DMS53 (cell line): ENCODE data around the gene NAE1.
"Not testable (repeated sequence)": the region's sequence is repeated elsewhere in the genome, so short reads cannot be mapped to it uniquely, and the experiment has no call there.

Experiments used
- DNase-seq: peaks from one replicate; lab custom pipeline; 2025; lab: John Stamatoyannopoulos, UW

NAE1 gene

DNA sequence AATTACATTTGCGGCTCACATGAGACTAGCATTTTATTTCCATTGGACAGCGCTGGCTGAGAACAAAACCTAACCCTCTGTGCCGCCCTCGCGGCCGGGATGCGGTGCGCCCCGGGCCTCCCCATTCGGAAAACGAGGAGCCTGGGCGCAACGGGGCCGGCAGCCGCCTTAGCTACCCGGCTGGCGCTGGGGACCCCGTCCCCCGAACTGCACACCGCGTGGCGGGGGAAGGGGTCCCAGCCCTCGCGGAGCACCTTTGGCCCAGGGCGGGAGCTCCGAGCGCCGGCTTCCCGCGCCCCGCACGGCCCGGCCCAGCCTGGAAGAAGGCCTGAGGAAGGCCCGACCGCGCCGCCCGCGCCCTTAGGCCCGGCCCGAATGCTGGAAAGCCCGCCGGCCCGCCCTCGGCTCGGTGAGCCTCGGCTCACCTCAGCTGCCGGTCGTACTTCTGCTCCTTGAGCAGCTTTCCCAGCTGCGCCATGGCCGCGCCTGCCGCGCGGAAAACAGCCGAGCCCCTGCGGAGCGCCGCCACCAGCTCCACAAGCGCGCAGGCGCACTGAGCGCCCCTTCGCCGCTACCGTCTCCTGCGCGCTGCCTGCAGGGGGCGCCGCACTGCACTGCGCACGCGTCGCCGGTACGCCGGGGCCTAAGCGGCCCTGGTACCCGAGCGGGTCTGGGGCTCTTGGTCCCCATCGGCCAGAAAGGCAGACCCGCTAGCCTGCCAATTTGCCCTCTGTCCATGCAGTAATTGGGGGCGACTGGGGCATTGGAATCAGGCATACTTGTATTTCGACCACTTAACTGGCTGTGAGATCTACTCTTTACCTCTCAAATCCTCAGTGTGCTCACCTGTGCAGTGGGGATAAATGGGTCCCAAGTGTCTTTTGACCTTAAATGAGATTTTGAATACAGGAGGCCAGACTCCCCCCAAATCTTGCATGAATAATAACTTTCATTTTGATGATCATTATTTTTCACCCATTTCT, at the start of gene NAE1:
Gene NAE1 (minus strand): TSS at position 555 of the 983 bp plus-strand sequence. CDS start 77 bp downstream, at position 478.
- DNase-seq, result peak; percentile 90

DNA sequence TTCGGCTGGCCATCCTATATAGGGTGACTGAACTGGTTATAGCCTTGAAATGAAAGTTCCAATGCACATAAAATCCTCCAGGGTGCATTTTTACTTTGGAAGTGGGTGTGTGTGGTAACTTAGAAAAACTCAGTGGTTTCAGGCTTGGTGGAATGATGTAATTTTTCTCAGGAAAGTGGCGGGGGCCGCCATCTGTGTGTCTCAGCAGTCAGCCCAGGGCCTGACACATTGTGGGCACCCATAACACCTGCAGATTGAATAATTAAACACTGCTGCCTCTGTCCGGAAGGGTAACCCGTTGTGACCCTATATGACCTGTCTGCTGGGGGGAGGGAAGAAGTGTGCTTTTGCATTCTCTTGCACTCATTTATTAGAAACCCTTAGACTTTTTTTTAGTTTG, 47.3 kb upstream of the NAE1 start:
- DNase-seq, result no peak

DNA sequence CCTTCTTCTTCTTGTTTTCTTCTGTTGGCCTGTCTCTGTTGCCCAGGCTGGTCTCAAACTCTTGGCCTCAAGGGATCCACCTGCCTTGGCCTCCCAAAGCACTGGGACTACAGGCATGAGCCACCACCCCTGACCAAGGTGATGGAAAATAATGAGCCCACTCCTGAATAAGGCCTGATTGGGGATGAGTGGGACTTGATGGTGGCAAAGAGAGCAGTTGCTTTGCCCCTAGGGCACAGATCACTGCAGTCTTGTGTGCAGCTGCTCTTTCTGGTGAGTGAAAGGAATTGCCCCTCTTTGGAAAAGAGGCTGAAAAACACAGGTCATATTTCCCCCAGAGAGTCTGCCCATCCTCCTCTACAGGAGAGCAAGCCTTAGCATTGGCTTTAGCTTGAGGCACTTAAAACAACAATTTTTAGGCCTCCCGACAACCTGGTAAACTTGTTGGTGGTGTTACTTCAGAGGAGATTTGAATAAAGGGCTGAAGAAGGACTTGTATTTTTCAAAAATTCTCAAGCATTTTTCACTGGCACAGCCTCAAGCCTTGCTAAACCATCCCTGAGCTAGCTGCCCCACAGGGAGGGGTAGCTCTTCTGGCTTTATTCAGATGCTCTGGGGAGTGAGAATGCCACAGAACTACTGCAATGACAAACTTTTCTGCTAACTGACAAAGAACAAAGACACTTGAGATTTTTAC, 43.5 kb upstream of the NAE1 start:
- DNase-seq, result no peak

DNA sequence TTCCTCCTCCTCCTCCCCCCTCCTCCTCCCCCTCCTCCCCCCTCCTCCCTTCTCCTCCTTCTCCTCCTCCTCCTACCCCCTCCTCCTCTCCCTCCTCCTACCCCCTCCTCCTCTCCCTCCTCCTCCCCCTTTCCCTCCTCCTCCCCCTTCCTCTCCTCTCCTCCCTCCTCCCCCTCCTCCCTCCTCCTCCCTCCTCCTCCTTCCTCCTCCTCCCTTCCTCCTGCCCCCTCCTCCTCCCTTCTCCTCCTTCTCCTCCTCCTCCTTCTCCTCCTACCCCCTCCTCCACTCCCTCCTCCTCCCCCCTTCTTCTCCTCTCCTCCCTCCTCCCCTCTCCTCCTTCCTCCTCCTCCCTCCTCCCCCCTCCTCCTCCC, 42.9 kb upstream of the NAE1 start:
- no peak for DNase-seq

DNA sequence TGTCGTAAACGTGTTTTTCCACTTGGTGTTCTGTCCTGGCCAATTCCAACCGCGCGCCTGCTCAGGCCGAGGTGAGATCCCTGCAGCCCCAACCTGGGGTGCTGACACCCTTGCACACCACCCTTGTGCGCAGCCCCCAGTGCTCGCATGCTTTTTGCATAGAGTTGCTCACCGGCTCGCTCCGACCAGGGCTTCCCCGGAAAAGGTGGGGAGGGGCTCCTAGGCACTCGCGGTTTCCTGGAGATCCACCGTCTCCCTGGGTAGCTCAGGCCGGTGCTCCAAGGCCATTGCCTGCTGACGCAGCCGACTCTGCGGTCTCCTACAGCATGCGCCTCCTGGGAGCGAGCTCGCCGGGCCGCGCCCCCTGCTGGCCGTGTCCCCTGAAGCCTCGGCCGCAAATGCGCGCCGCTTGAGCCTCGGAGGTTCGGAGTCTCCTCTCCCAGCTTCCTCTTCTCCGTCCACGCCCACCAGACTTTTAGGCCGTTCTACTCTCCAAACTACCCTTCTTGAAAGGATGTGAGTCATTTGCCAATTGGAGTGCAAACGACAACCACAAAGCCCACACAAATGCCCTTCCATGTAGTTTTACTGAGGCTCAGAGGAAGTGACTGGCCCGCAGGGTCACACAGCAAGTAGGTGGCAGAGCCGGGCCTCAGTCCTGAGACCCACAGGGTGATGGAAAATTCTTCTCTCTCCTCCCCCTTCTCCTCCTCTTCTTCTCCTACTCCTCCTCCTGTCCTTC, 42.3 kb upstream of the NAE1 start:
- peak; percentile 91 for DNase-seq

DNA sequence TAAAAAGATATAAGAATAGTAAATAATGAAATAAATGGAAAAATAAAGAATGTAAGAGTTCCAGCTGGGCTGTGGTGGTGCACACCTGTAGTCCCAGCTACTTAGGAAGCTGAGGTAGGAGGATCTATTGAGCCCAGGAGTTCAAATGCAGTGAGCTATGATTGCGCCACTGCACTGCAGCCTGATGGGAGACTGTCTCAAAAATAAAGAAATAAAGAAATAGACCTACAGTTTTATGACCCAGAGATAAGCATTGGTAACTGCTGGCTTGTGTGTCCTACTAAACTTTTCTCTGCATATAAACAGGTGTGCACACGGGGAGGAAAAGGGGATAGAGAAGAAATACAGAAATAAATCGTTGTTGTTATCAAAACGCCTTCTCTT, 41.8 kb upstream of the NAE1 start:
- DNase-seq, result no peak

DNA sequence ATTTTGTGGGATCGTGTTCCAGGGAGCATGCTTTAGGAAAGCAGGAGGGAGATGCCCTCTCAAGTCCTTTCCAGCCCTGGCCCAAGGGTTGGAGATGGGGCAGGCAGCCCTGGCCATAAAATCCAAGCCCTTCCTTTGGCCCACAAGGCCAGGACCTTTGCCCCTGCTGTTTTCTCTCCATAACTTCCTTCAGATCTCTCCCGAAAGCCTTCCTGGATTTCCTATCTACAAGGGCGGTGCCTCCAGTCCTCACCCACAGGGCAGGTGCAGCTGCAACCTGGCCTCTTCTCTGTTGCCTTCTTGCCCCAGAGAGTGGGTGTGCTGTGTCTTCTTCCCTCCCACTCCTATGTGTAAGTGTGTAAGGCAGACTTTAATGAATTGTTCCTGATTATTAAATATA, 41.1 kb upstream of the NAE1 start:
- DNase-seq, result no peak

DNA sequence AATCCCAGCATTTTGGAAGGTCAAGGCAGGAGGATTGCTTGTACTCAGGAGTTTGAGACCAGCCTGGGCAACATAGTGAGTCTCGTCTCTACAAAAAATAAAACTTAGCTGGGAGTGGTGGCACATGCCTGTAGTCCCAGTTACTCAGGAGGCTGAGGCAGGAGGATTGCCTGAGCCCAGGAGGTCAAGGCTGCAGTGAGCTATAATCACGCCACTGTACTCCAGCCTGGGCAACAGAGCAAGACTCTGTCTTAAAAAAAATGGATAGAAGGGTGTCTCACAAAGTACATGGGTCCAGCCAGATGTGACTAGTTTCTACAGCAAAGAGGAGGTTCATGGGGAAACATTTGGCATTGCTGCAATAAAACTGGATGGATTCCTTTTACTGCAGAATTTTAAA, 40.6 kb upstream of the NAE1 start:
- not testable (repeated sequence) for DNase-seq

DNA sequence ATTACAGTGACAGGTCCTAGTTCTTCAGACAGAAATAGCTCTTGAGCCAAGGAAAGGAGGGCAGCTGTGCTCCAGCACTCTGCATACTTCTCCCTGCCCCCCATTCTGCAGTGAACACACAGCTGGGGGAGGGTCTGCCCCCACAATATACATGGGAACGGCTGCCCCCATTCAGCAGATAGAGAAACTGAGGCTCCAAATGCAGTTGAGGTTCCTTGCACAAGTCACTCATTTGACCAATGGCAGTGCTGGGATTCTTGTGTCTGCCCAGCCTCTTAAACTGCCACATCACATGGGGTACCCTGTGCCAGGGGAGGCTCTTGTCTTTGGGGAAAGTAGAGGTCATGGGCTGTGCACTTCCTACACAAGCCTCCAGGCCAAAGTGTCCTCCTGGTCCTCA, 38.6 kb upstream of the NAE1 start:
- no peak for DNase-seq

DNA sequence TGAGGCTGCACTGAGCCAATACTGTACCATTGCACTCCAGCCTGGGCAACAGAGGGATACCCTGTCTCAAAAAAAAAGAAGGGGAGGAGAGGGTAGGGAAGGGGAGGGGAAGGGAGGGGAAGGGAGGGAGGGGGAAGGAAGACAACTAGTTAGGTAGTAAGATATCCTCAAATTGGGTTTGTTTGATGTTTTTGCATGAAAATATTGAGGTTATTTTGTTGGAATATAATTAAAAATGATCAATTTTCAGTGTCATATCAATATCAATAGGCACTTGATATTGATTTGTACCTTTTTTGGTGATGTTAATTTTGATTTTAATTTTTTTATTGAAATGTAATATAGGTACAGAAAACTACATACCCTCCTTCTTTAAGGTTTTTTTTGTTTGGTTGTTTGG, 32.9 kb upstream of the NAE1 start:
- no peak for DNase-seq

DNA sequence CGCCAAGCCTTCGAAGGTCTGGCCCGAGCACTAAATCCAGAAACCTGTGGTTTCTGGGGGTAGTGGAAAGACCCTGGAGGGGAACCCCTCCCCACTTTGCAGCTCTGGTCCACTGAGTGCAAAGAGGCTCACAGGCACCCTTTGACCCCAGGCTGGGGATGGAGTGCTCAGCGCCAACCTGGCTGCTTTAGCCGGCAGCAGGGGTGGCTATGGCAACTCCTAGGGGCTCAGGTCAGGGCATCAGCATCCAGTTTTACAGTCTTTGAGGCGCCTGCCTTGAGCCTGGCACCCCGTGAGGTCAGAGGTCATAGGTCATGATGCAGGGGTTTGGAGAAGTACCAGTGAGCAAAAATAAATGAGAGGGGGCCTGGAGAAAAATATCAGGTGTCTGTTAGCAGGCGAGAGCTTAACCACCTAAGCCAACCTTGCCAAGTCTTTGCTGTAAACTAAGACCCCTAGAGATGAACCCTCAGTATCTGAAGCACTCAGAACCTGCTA, 31.3 kb upstream of the NAE1 start:
- no peak for DNase-seq

DNA sequence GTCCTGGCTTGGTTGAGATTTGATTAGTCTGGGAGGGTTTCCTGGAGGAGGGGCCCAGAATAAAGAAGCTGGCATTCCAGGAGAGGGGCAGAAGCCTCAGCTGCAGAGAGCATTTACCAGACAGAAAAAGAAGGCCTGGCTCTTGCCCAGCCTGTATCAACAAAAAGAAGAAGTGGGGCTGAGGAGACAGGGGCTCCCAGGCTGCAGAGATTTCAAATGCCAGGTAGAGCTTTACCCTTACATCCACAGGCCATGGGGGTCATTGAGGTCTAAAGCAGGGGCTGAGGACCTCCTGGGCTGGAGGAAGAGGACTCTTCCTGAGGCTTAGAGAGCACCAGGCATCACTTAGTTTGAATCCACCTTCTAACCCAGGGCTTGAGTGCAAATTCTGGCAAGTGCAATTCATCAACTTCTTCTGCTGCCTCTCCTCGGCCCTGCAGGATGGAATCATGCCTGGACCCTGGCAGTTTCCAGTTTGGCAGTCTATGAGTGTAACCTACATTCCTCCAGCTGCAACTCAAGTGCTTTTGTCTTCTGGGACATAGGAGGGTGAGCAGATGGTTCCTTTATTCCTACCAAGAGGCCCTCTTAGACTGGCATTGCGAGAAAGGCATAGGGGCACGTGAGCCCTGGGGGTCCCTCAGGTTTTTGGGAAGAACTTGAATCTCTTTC, 28.8 kb upstream of the NAE1 start:
- DNase-seq, result no peak

DNA sequence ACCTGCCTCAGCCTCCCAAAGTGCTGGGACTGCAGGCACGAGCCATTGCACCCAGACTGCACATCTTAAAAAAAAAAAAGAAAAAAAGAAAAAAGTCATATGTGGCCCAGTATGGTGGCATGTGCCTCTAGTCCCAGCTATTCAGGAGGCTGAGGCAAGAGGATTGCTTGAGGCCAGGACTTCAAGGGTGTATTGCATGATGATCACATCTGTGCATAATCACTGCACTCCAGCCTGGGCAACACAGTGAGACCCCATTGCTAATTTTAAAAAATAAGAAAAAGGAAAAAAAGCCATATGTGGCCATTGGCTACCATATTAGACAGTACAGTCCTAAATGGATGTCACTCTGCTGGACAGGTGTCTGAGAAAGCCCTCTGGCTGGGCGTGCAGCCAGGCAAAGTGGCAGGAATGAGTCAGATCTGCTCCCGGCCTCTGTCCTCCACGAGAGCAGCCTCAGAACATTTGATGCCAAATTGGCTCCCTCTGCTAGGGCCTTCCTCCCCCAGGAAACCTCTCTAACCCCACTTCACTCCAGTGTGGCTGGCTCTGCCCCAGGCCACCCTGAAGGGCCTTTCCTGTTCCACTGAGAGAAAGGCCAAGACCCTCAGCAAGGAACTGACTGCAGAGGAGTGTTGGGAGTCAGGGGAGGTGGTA, 28.1 kb upstream of the NAE1 start:
- peak; percentile 80 for DNase-seq

DNA sequence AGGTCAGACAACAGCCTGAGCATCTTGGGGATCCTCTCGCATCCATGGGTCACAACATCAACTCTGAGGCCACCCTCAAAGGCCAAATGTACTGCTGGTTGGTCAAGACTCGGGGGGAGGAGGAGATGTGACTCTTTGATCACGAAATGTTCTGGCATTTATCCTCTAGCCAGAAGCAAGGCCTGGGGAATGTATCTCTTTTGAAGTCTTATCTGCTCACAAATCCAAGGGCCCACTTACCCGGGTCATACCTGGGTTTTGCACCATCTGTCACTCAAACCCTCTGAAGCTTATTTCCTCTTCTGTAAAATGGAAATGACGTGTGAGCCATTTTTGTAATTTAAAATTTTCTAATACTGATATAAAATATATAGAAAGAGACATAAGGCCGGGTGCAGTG, 26.7 kb upstream of the NAE1 start:
- no peak for DNase-seq

DNA sequence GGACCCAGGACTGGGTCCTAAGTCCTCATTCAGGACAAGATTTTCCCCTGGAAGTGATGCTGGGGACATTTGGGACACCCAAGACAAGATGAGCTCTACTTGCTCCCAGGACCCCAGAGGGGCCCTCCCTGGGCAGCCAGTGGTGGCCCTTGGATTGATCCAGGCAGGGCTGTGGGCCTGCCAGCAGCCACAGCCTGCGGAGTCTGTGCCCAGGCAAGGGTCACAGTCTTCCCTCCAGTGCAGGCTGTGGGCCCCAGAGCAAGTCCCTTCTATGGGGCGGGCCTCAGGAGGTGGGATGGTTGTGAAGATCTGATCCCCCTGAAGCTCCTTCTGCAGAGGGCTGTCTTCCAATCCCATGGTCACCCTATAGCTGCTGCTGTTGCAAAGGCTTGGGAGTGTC, 26.0 kb upstream of the NAE1 start:
- DNase-seq, result no peak

DNA sequence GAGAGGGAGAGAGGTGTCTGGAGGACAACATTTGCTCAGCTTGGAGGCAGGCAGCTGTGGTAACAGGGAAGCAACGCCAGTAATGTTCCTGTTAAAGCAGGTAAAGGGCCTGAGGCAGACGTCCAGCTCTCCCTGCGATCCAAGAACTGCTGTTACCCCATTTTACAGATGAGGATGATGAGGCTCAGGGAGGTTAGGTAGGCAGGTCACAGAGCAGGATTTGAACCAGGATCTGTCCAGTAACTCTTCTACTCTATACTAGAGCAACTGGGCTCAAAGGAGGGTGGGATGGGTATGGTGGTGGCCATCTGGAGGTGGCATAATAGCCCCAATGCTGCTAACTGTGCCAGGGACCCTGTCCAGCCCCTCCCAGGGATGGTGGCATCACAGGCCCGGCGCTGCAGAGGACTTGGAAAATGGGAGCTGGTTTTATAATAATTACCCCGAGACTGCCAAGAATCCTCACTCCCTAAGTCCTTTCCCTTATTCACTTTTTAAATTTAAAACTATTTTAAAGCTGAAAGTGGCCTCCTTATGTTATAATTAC, 25.5 kb upstream of the NAE1 start:
- DNase-seq, result no peak

DNA sequence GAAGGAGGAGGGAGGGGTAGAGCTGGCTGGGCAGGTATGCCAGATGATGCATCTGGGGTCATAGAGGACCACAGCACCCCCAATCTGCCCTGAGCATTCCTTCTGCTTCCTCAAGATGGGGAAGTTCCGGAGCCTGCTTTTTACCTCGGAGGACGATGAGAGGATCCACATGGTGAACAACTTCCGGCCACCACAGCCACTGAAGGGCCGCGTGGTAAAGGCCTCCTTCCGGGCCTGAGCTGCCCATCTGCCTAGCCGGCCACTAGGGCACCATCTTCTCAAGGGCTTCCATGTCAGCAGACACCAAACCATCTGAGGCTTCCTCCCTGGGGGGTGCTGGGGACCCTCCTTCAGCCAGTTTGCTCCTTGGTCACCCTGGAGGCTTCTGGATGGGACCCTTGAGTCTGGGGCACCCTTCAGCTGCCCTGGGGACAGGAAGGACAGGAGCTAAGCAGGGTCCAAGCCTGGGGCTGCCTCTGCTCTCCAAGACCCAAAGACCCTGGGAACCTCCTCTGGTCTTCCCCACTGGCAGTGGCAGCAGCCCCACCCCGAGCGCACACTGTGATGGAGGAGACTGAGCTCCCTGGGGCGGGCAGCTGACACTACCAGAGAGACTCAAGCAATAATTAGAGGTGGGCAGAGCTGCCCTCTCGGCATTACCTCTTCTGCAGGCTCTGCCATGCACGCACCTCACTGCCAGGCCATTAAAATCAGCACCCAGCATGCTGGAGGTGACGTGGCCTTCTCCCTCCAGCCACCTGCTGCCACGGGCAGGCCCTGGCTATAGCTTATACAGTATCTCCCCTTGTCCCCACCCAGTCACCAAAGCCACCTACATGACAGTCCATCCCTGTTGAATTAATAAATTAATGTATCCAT, 22.7 kb upstream of the NAE1 start:
- no peak for DNase-seq

DNA sequence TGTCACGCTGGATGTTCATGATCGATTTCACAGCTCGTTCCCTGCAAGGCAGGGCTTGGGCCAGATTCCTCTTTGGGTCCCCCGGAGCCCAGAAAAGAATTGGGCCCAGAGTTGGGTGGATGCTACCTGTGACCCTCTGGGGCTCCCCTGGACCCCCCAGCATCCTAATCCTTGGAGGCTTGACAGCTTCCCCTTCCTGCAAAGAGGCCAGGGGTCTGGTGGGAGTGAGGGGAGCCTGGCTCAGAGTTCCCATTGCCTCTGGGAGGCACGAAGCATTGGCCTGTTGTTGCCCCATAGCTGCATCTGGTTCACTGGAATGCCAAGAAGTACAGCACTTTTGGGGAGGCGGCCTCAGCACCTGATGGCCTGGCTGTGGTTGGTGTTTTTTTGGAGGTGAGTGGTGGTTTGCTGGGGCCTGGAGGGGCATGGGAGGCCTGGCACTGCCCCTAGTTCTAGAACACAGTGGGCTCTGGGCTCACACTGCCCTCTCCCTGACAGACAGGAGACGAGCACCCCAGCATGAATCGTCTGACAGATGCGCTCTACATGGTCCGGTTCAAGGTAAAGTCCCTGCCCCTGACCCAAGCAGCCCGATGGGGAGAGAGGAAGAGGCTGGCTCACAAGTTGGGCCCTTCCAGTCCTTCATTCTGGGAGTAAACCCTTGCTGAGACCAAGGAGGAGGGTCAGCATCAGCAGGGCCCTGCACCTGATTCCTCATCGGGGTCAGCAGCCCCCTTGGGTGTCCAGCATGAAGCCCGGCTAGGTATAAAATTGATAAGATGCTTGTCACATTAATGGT, 20.6 kb upstream of the NAE1 start:
- DNase-seq, result no peak

DNA sequence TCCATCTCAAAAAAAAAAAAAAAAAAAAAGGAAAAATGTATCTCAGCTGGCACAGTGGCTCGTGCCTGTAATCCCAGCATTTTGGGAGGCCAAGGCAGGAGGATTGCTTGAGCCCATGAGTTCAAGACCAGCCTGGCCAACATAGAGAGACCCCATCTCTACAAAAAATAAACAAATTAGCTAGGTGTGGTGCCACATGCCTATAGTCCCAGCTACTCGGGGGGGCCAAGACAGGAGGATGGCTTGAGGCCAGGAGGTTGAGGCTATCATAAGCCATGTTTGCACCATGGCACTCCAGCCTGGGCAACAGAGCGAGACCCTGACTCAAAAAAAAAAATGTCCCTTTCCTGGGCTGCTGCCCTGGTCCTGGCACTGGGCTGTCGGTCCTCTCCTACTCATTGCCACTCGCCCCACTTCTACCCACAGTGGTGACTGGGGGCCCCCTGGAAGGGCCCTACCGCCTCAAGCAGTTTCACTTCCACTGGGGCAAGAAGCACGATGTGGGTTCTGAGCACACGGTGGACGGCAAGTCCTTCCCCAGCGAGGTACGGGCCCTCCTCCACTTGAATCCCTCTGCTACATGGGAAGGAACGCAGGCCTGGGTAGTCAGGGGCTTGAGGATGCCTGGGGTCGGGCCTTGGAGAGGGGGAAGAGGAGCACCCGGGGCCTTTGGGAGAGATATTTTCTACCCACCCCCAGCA, 19.5 kb upstream of the NAE1 start:
- no peak for DNase-seq
